ENCODE data around the gene FRMD4A.
"Not testable (repeated sequence)": the region's sequence is repeated elsewhere in the genome, so short reads cannot be mapped to it uniquely, and the experiment has no call there.

The FRMD4A gene

GRCh38 chr10:14236341-14236740 lies 94.4 kb downstream of the FRMD4A start:
- TF ChIP-seq CTCF (IDR thresholded peaks at IDR 0.05; ENCODE audit: low read depth, low read length, missing control alignments), result no peak
- DNase-seq (ENCODE audit: extremely low read depth, low read depth), result no peak
- H3K4me3 ChIP-seq (replicated peaks; ENCODE audit: low read depth, low read length), result no peak overlapping the region

- H3K4me3 ChIP-seq (replicated peaks; ENCODE audit: low read depth, low read length), result no peak overlapping the region
- no peak for DNase-seq (ENCODE audit: extremely low read depth, low read depth)
- no peak for TF ChIP-seq CTCF (IDR thresholded peaks at IDR 0.05; ENCODE audit: low read depth, low read length, missing control alignments)
Measured at GRCh38 chr10:14235566-14236195, 95.0 kb downstream of the FRMD4A start.

GRCh38 chr10:14233566-14233965 lies 97.2 kb downstream of the FRMD4A start:
- TF ChIP-seq CTCF (IDR thresholded peaks at IDR 0.05; ENCODE audit: low read depth, low read length, missing control alignments), result no peak
- no peak for DNase-seq (ENCODE audit: extremely low read depth, low read depth)
- H3K4me3 ChIP-seq (replicated peaks; ENCODE audit: low read depth, low read length), result no peak overlapping the region

DNA sequence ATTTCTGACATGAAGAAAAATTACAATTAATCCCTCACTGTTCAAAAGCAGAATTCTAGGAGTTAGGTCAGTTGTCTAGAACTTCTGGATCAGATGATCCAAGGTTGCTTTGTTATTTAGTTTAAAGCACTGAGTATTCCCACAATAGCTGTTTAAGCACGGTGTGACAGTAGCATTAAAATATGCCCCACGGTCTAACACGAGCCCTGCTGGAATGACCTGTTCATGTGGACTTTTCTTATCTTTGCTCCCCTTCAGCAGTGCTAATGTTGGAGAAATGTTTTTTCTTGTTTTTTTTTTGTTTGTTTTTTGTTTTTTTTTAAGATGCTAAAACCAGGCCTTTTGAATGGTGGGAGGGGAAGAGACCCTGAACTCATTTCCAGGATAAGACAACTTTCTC lies 101.9 kb downstream of the FRMD4A start:
- not testable (repeated sequence) for DNase-seq (ENCODE audit: extremely low read depth, low read depth)

DNA sequence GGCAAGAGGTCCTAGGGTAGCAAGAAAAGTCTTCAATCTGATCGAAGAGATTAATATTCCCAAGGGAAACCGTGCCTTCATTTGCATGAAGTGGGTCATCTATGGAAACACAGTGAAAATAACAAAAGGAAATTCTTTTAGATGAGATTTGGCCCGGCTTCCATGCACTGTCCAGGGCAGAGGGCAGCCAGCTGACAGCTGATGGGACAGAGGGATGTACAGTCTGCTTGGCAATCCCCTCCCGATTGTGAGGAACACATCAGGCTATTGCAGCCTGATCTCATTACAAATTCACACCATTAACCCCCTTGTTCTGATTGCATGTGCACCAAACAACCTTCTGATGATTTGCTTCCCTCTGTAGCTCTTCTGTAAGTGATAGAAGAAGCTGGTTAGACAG lies 105.3 kb downstream of the FRMD4A start:
- no peak for TF ChIP-seq CTCF (IDR thresholded peaks at IDR 0.05; ENCODE audit: low read depth, low read length, missing control alignments)
- no peak overlapping the region for H3K4me3 ChIP-seq (replicated peaks; ENCODE audit: low read depth, low read length)
- no peak for DNase-seq (ENCODE audit: extremely low read depth, low read depth)

More for the DNA sequence above, 101.9 kb downstream of the FRMD4A start:
- not testable (repeated sequence) for H3K4me3 ChIP-seq (replicated peaks; ENCODE audit: low read depth, low read length)

GRCh38 chr10:14220026-14220425 lies 110.7 kb downstream of the FRMD4A start:
- TF ChIP-seq CTCF (IDR thresholded peaks at IDR 0.05; ENCODE audit: low read depth, low read length, missing control alignments), result no peak
- DNase-seq (ENCODE audit: extremely low read depth, low read depth), result no peak

DNA sequence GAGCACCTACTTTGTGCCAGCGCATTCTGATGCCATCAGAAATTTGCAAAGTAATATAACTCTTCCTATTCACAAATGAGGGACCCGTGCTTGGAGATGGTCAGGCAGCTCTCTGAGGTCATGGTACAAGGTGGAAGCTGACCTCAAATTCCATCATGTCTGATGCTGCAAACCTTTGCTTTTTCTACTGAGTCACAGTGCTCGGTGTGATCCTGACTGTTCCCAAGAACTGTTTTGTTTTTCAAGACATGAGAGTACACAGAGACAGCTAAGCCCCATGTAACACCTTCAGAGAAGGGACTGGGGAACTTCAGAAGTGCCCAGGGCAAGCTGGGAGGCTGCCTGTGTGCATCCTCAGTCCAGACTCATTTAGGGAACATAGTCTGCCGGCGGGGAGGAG lies 111.3 kb downstream of the FRMD4A start:
- no peak for TF ChIP-seq CTCF (IDR thresholded peaks at IDR 0.05; ENCODE audit: low read depth, low read length, missing control alignments)
- DNase-seq (ENCODE audit: extremely low read depth, low read depth), result no peak
- no peak overlapping the region for H3K4me3 ChIP-seq (replicated peaks; ENCODE audit: low read depth, low read length)

More at GRCh38 chr10:14220026-14220425, 110.7 kb downstream of the FRMD4A start:
- H3K4me3 ChIP-seq (replicated peaks; ENCODE audit: low read depth, low read length), result no peak overlapping the region
